ENCODE measurements around the gene ZMYM4.
"Not testable (repeated sequence)": the region's sequence is repeated elsewhere in the genome, so short reads cannot be mapped to it uniquely, and the experiment has no call there.

The ZMYM4 gene

DNA sequence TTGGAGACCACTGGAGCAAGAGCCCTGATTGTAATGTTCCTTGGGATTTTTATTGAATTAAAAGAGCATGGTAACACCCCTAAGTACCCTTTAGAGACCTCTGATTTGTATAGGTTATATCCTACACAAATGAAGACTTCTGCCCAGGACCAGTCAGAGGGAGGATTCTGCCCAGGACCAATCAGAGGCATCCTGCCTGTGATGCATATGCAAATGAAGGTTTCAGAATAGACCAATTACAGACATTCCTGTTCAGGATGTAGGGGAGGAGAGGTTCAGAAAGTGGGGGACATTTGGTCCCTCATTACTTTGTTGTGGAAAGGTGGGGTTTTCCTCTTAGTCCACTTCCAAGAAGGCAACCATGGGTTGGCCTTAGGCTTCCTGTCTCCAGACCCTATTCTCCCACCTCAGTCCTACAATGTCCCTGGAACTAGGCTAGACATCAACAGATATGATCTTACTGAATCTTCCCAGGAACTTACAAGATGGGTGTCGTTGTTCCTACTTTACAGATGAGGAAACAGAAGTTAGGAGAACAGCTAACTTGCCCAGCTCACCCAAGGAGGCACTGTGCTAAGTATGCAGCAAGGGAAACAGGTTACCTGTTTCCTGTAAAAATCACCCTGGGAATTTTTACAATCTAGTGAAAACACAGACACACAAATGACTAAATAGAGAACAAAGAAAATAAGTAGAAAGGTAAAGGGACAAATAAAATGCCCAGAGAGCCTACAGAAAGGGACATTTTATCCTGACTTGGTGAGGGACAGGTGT lies 38.7 kb upstream of the ZMYM4 start:
- Histone ChIP-seq H3K36me3 (no peaks in the 10 kb centered on the region), H3K4me1 (no peaks in the 10 kb centered on the region), H3K4me3 (ENCODE audit: low read depth, low read length) (no peak overlapping the region), H3K27me3 (no peaks in the 10 kb centered on the region), H3K9me3 (no peaks in the 10 kb centered on the region)
- TF ChIP-seq, protein P1, sequence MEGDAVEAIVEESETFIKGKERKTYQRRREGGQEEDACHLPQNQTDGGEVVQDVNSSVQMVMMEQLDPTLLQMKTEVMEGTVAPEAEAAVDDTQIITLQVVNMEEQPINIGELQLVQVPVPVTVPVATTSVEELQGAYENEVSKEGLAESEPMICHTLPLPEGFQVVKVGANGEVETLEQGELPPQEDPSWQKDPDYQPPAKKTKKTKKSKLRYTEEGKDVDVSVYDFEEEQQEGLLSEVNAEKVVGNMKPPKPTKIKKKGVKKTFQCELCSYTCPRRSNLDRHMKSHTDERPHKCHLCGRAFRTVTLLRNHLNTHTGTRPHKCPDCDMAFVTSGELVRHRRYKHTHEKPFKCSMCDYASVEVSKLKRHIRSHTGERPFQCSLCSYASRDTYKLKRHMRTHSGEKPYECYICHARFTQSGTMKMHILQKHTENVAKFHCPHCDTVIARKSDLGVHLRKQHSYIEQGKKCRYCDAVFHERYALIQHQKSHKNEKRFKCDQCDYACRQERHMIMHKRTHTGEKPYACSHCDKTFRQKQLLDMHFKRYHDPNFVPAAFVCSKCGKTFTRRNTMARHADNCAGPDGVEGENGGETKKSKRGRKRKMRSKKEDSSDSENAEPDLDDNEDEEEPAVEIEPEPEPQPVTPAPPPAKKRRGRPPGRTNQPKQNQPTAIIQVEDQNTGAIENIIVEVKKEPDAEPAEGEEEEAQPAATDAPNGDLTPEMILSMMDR (IDR thresholded peaks at IDR 0.05; ENCODE audit: low read depth, low read length) = no peak
- no peak for DNase-seq

DNA sequence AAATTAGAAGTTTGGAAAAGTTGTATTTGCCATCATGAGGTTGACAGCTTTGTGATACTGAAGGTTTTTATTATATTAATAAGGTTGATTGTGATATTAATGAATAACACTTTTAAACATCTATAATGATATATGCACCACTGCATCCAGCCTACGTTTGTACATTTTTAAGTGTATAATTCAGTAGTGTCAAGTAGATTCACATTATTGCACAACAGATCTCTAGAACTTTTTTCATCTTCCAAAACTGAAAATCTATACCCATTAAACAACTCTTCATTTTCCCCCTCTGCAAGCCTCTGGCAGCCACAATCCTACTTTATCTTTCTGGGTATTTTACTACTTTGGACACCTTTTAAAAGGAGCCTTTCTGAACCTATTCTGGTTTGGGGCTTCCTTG lies 37.2 kb upstream of the ZMYM4 start:
- TF ChIP-seq, protein P1 (IDR thresholded peaks at IDR 0.05; ENCODE audit: low read depth, low read length) = no peak

DNA sequence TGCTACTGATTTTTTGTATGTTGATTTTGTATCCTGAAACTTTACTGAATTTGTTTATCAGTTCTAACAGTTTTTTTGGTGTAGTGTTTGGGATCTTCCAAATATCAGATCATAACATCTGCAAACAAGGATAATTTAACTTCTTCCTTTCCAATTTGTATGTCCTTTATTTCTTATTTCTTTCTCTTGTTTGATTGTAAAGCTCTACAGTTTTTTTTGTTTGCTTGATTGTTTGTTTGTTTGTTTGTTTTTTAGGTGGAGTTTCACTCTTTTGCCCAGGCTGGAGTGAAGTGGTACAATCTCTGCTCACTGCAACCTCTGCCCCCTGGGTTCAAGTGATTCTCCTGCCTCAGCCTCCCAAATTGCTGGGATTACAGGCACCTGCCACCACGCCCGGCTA lies 31.7 kb upstream of the ZMYM4 start:
- H3K4me1 ChIP-seq; DNase-seq; H3K9me3 ChIP-seq; H3K4me3 ChIP-seq (ENCODE audit: low read depth, low read length); H3K27me3 ChIP-seq; H3K36me3 ChIP-seq: not testable (repeated sequence)

More for the DNA sequence above, 37.2 kb upstream of the ZMYM4 start:
- Histone ChIP-seq H3K27me3 (no peaks in the 10 kb centered on the region), H3K36me3 (no peaks in the 10 kb centered on the region), H3K9me3 (no peaks in the 10 kb centered on the region), H3K4me1 (no peaks in the 10 kb centered on the region), H3K4me3 (ENCODE audit: low read depth, low read length) (no peak overlapping the region)
- no peak for DNase-seq

DNA sequence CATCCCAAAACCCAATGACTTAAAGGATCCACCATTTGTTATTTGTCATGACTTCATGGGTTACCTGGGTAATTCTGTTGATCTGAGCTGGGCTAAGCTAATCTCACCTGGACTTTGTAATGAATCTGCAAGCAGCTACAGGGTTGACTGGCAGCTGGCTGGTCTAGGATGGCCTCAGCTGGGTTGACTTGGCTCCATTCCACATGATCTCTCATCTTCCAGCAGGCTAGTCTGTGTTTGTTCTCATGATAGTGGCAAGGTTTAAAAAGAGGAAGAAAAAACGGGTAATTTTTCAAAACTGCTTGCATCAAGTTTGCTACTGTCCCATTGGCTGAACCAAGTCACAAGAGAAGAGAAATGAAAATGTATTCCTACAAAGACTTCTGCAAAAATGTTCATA lies 24.8 kb upstream of the ZMYM4 start:
- no peaks in the 10 kb centered on the region for H3K27me3 ChIP-seq
- no peaks in the 10 kb centered on the region for H3K4me1 ChIP-seq
- no peak overlapping the region for H3K4me3 ChIP-seq (ENCODE audit: low read depth, low read length)
- H3K9me3 ChIP-seq = no peaks in the 10 kb centered on the region
- TF ChIP-seq, protein P1 (IDR thresholded peaks at IDR 0.05; ENCODE audit: low read depth, low read length) = no peak
- no peaks in the 10 kb centered on the region for H3K36me3 ChIP-seq
- no peak for DNase-seq

DNA sequence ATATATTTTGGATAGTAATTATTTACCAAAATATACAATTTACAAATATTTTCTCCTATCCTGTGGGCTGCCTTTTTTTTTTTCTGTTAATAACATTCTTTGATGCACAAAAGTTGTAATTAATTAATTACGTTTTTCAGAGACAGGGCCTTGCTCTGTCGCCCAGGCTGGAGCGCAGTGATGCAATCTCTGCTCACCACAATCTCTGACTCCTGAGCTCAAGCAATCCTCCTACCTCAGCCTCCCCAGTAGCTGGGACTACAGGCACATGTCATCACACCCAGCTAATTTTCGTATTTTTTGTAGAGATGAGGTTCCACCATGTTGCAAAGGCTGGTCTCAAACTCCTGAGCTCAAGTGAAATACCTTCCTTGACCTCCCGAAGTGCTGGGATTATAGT lies 21.3 kb upstream of the ZMYM4 start:
- H3K27me3 ChIP-seq = no peaks in the 10 kb centered on the region
- H3K36me3 ChIP-seq = no peaks in the 10 kb centered on the region
- no peaks in the 10 kb centered on the region for H3K4me1 ChIP-seq
- TF ChIP-seq, protein P1 (IDR thresholded peaks at IDR 0.05; ENCODE audit: low read depth, low read length) = no peak
- no peak for DNase-seq
- no peaks in the 10 kb centered on the region for H3K9me3 ChIP-seq
- no peak overlapping the region for H3K4me3 ChIP-seq (ENCODE audit: low read depth, low read length)

DNA sequence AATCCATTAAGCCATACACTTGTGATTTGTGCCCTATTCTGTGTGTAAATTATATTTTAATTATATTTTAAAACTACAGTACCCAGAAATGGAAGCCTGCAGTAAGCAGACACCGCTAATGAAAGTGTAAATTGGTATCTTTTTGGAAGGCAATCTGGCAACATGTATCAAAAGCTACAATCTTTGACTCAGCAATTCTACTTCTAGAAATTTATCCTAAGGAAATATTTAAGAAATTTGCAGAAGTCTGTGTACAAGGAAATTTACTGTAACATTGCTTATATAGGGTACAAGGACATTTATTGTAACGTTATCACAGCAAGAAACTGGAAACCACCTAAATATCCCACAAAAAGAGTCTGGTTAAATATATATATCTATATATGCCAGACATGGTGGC lies 14.6 kb upstream of the ZMYM4 start:
- DNase-seq = no peak
- Histone ChIP-seq H3K4me3 (ENCODE audit: low read depth, low read length) (no peak overlapping the region), H3K27me3 (no peaks in the 10 kb centered on the region), H3K9me3 (no peaks in the 10 kb centered on the region), H3K4me1 (no peaks in the 10 kb centered on the region), H3K36me3 (no peaks in the 10 kb centered on the region)
- TF ChIP-seq, protein P1 (IDR thresholded peaks at IDR 0.05; ENCODE audit: low read depth, low read length) = no peak
